Common myeloid progenitor, CD34-positive (primary cell): ENCODE measurements around the gene LARP1.
"Not testable (repeated sequence)": the region's sequence is repeated elsewhere in the genome, so short reads cannot be mapped to it uniquely, and the experiment has no call there.

ENCODE experiments used
- CTCF ChIA-PET: fragments of 350-600 bp; sonication (Branson Sonifier 250); formaldehyde crosslinking; loops from one replicate; lab custom pipeline; 2021; ENCODE audit warnings: antibody characterized with exemption; lab: Charles Lee
- POLR2A ChIA-PET: fragments of 350-600 bp; sonication (Branson Sonifier 250); formaldehyde crosslinking; loops from one replicate; lab custom pipeline; 2021; ENCODE audit warnings: antibody characterized with exemption; lab: Charles Lee
- DNase-seq, 3 donors: peaks; one replicate each; pipeline versions ENCODE4 v3.0.0 to v3.0.0-alpha.2; 2013
- H3K27ac ChIP-seq, 2 experiments: 1 replicate in 1 of 2; 2 replicates in 1 of 2; pipeline ENCODE4 v1.7.0; 2013; ENCODE audit warnings: inconsistent platforms in 2 of 2, low read length in 2 of 2, mild to moderate bottlenecking in 2 of 2, low read depth in 1 of 2, moderate library complexity in 1 of 2; ENCODE audit not compliant: severe bottlenecking in 2 of 2, insufficient read depth in 1 of 2, poor library complexity in 1 of 2
- H3K27me3 ChIP-seq, 5 experiments: replicated peaks in 2 of 5; 1 replicate in 3 of 5; 2 replicates in 2 of 5; pipeline versions ENCODE4 v1.6.1 to v1.7.0; 2013; ENCODE audit warnings: low read length in 4 of 5, mild to moderate bottlenecking in 2 of 5, moderate library complexity in 2 of 5, inconsistent platforms in 1 of 5; ENCODE audit not compliant: insufficient read depth in 5 of 5, control insufficient read depth in 4 of 5
- H3K36me3 ChIP-seq, 4 experiments: 1 replicate in 2 of 4; 2 replicates in 2 of 4; pipeline versions ENCODE4 v1.6.1 to v1.7.0; 2013; ENCODE audit warnings: low read length in 3 of 4, control low read depth in 1 of 4, mild to moderate bottlenecking in 1 of 4; ENCODE audit not compliant: control insufficient read depth in 4 of 4, insufficient read depth in 4 of 4
- H3K4me1 ChIP-seq, 4 experiments: 1 replicate in 3 of 4; 2 replicates in 1 of 4; pipeline versions ENCODE4 v1.6.1 to v1.7.1; 2013; ENCODE audit warnings: low read length in 3 of 4, mild to moderate bottlenecking in 3 of 4, control low read depth in 1 of 4, inconsistent platforms in 1 of 4, moderate library complexity in 1 of 4; ENCODE audit not compliant: control insufficient read depth in 4 of 4, insufficient read depth in 4 of 4; ENCODE audit errors: control extremely low read depth in 1 of 4
- H3K4me3 ChIP-seq, 7 experiments: 1 replicate in 4 of 7; 2 replicates in 3 of 7; pipeline versions ENCODE4 v1.5.1 to v1.7.0; 2013; ENCODE audit warnings: mild to moderate bottlenecking in 7 of 7, low read length in 6 of 7, moderate library complexity in 6 of 7, inconsistent platforms in 2 of 7, low read depth in 2 of 7, control low read depth in 1 of 7; ENCODE audit not compliant: insufficient read depth in 4 of 7, control insufficient read depth in 1 of 7; ENCODE audit errors: extremely low read depth in 1 of 7
- H3K9me3 ChIP-seq, 5 experiments: 1 replicate in 4 of 5; 2 replicates in 1 of 5; pipeline versions ENCODE4 v1.6.1 to v1.7.1; 2013; ENCODE audit warnings: low read length in 4 of 5, mild to moderate bottlenecking in 2 of 5, inconsistent platforms in 1 of 5, low read depth in 1 of 5, moderate library complexity in 1 of 5; ENCODE audit not compliant: control insufficient read depth in 4 of 5, insufficient read depth in 2 of 5; ENCODE audit errors: control extremely low read depth in 1 of 5
- WGBS: methylation state at CpG from one replicate; pipeline ENCODE4 v1.1.5; 2013; ENCODE audit not compliant: insufficient coverage; 5-methylcytosine and 5-hydroxymethylcytosine counted together

Gene LARP1

GRCh38 chr5:154829589-154830218, 74.5 kb downstream of the LARP1 start:
- ChIA-PET CTCF (no interaction called here), POLR2A (no interaction called here)
- no peak overlapping the region for H3K27ac ChIP-seq
- DNase-seq, result no peak
- no peaks in the 10 kb centered on the region for H3K9me3 ChIP-seq
- peaks cover 0 to 7% (median 2%) of the 10 kb centered on the region in 4 experiments for H3K4me1 ChIP-seq
- H3K4me3 ChIP-seq, result no peak overlapping the region
- WGBS, result 89% methylated on average over 4 of the region's 4 CpGs
- H3K36me3 ChIP-seq, result peaks cover 3 to 31% (median 13%) of the 10 kb centered on the region in 4 experiments
- H3K27me3 ChIP-seq, result no peaks in the 10 kb centered on the region

DNA sequence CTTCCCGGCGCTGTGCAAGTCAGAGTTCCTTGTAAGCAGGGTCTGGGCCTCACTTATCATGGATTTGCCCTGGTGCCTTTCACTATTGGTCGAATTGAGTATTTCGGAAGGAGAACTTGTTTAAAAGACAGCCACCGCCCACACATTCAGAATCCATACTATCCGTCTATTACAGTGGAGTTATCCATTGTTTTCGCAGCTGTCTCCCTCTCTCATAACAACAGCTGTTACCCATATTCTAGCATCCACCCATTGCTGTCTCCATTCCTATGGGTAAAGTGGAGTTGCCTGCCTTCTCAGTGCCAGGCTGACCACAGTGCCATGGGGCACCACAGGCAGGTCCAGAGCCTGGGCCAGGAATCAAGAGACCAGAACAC, 75.0 kb downstream of the LARP1 start:
- H3K4me3 ChIP-seq, result no peak overlapping the region
- ChIA-PET CTCF (interaction anchor here (1.1 kb wide), 1 partner anchor 19 kb away, joined by 3 read pairs; no protein-coding TSS in a partner anchor), POLR2A (no interaction called here)
- H3K36me3 ChIP-seq, result peaks cover 3 to 31% (median 13%) of the 10 kb centered on the region in 4 experiments
- H3K4me1 ChIP-seq, result peaks cover 0 to 9% (median 3%) of the 10 kb centered on the region in 4 experiments
- H3K27me3 ChIP-seq, result no peaks in the 10 kb centered on the region
- H3K9me3 ChIP-seq, result no peaks in the 10 kb centered on the region
- no peak for DNase-seq
- WGBS, result 100% methylated on average over 6 of the region's 7 CpGs
- no peak overlapping the region for H3K27ac ChIP-seq

DNA sequence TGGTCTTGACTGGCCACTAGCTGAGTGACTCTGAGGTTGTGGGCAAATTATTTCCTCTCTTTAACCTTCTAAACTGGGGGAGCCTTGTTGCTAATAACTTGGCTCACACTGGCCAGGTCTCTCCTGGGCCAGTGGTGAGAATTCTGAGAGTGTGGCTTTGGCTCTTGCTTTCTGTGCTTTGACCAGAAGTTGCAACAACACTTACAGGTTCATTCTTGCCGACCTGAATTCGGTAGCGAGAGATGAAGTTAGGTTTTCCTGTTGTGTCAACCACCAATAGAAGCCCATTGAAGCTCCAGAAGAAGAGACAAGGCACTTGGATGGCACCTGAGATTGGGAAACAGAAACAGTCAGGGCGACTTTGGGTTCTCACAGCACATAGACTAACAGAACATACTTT, 75.4 kb downstream of the LARP1 start:
- Histone ChIP-seq H3K27ac (no peak overlapping the region), H3K36me3 (peaks cover 3 to 31% (median 13%) of the 10 kb centered on the region in 4 experiments), H3K27me3 (no peaks in the 10 kb centered on the region), H3K4me1 (peaks cover 0 to 9% (median 3%) of the 10 kb centered on the region in 4 experiments), H3K4me3 (no peak overlapping the region), H3K9me3 (no peaks in the 10 kb centered on the region)
- DNase-seq, result no peak
- 97% methylated on average over 3 of the region's 4 CpGs for WGBS
- CTCF ChIA-PET, result interaction anchor here (1.1 kb wide), 1 partner anchor 20 kb away, joined by 3 read pairs; no protein-coding TSS in a partner anchor
- POLR2A ChIA-PET, result no interaction called here

DNA sequence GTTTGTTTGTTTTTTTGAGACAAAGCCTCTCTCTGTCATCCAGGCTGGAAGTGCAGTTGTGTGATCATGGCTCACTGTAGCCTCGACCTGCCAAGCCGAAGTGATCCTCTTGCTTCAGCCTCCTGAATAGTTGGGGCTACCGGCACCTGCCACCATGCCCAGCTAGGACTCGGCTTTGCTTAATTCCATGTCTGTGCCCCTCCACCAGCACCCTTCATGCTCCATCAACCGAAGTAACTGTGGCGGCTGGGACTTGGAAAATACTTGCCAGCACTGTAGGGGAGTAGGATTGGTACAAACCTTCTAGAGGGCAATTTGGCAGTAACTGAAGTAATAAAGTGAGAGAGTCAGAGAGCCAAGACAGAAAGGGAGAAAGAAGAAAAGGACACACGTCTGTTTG, 76.3 kb downstream of the LARP1 start:
- Histone ChIP-seq H3K9me3 (no peaks in the 10 kb centered on the region), H3K27me3 (no peaks in the 10 kb centered on the region), H3K27ac (no peak overlapping the region), H3K4me3 (no peak overlapping the region), H3K36me3 (peaks cover 3 to 33% (median 15%) of the 10 kb centered on the region in 4 experiments), H3K4me1 (peaks cover 0 to 9% (median 3%) of the 10 kb centered on the region in 4 experiments)
- ChIA-PET POLR2A (no interaction called here), CTCF (no interaction called here)
- 98% methylated on average over 4 of the region's 7 CpGs for WGBS
- DNase-seq, result no peak

GRCh38 chr5:154832804-154833203, 77.6 kb downstream of the LARP1 start:
- H3K27ac ChIP-seq, CTCF ChIA-PET, H3K4me3 ChIP-seq, POLR2A ChIA-PET, H3K9me3 ChIP-seq, H3K27me3 ChIP-seq, DNase-seq, H3K4me1 ChIP-seq: not testable (repeated sequence)
- peaks cover 3 to 32% (median 15%) of the 10 kb centered on the region in 4 experiments for H3K36me3 ChIP-seq
- 100% methylated on average over 2 of the region's 3 CpGs for WGBS

DNA sequence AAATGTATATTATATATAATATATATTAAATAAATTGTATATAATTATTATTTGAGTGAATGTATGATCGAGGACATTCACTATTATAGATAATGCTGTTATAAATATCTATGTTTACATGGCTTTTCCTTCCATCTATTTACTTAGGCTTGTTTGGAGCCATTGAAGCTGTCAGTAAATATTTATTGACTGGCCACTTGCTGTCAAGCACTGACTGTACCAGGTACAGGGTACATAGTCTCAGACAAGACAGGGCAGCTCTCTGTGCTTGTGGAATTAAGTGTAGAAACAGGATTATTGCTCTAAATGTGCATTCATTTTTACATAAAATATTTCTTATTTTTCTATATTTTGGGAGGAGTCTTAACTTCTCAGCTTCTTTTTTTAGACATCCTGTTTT, 78.9 kb downstream of the LARP1 start:
- peaks cover 0 to 9% (median 3%) of the 10 kb centered on the region in 4 experiments for H3K4me1 ChIP-seq
- ChIA-PET POLR2A (no interaction called here), CTCF (interaction anchor here (0.7 to 2.8 kb wide), 6 partner anchors 9 to 23 kb away, joined by 3 to 7 read pairs (median 3); no protein-coding TSS in a partner anchor)
- H3K9me3 ChIP-seq, result no peaks in the 10 kb centered on the region
- H3K36me3 ChIP-seq, result peaks cover 3 to 29% (median 16%) of the 10 kb centered on the region in 4 experiments
- no CpG with 5 or more reads among the region's 1 CpG for WGBS
- H3K27me3 ChIP-seq, result no peaks in the 10 kb centered on the region
- H3K27ac ChIP-seq, result peak overlapping the region in 1 of 2 experiments; percentile 79
- DNase-seq, result no peak
- no peak overlapping the region for H3K4me3 ChIP-seq

DNA sequence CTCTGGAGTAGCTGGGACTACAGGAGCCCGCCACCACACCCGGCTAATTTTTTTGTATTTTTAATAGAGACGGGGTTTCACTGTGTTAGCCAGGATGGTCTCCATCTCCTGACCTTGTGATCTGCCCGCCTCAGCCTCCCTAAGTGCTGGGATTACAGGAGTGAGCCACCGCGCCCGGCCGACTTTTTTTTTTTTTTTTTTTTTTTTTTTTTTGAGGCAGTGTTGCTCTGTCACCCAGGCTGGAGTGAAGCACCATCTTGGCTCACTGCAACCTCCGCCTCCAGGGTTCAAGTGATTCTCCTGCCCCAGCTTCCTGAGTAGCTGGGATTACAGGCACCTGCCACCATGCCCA, 80.5 kb downstream of the LARP1 start:
- H3K4me3 ChIP-seq, H3K27me3 ChIP-seq, H3K9me3 ChIP-seq, H3K4me1 ChIP-seq, H3K27ac ChIP-seq, POLR2A ChIA-PET, DNase-seq: not testable (repeated sequence)
- WGBS, result 94% methylated on average over 2 of the region's 9 CpGs
- CTCF ChIA-PET, result interaction anchor here (1.5 to 2.8 kb wide), 2 partner anchors 9 to 15 kb away, joined by 5 to 7 read pairs; partner anchors contain the start of gene FAXDC2
- peaks cover 3 to 14% (median 7%) of the 10 kb centered on the region in 4 experiments for H3K36me3 ChIP-seq
